HG02943 (cell line): ENCODE data around the gene AP1S1.
"Not testable (repeated sequence)": the region's sequence is repeated elsewhere in the genome, so short reads cannot be mapped to it uniquely, and the experiment has no call there.

Source experiments
- ATAC-seq: cut with Tn5 transposase; IDR thresholded peaks from one replicate; pipeline ENCODE4 v1.9.1; 2021; ENCODE audit warnings: mild to moderate bottlenecking, low read depth, moderate library complexity; ENCODE audit not compliant: unreplicated experiment

The AP1S1 gene

DNA sequence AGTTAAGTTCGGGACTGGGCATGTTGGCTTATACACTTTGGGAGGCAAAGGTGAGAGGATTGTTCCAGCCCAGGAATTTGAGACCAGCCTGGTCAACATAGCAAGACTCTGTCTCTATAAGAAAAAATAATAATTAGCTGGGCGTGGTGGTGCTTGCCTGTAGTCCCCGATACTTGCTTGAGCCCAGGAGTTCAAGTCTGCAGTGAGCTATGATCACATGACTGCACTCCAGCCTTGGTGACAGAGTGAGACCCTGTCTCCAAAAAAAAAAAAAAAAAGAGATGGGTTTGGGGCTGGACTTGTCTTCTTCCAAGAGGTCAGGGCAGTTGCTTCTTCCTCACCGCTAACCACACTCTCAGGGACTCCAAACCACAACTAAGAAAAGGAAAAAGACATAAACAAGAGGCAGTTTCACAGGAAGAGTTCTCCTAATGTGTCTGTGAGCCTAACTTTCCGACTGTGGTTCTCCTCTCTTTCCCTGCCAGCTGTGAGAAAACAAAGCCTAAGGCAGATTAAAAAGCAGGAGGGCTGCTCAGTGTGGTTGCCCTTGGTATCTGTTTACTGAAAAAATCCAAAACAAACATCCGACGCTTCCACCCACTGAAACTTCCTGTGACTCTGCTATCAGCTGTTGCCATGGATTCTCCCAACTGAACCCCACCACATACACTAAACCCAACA is 29.8 kb upstream of the AP1S1 start:
- no peak for ATAC-seq

DNA sequence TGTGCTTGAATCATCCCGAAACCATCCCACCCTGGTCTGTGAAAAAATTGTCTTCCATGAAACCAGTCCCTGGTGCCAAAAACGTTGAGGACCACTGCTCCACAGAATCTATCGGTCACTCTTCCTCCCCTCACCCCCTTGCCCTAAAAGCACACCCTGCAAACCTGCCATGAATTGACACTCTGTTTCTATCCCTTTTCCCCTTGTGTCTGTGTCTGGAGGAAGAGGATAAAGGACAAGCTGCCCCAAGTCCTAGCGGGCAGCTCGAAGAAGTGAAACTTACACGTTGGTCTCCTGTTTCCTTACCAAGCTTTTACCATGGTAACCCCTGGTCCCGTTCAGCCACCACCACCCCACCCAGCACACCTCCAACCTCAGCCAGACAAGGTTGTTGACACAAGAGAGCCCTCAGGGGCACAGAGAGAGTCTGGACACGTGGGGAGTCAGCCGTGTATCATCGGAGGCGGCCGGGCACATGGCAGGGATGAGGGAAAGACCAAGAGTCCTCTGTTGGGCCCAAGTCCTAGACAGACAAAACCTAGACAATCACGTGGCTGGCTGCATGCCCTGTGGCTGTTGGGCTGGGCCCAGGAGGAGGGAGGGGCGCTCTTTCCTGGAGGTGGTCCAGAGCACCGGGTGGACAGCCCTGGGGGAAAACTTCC is 28.2 kb upstream of the AP1S1 start:
- peak; percentile 71 for ATAC-seq

DNA sequence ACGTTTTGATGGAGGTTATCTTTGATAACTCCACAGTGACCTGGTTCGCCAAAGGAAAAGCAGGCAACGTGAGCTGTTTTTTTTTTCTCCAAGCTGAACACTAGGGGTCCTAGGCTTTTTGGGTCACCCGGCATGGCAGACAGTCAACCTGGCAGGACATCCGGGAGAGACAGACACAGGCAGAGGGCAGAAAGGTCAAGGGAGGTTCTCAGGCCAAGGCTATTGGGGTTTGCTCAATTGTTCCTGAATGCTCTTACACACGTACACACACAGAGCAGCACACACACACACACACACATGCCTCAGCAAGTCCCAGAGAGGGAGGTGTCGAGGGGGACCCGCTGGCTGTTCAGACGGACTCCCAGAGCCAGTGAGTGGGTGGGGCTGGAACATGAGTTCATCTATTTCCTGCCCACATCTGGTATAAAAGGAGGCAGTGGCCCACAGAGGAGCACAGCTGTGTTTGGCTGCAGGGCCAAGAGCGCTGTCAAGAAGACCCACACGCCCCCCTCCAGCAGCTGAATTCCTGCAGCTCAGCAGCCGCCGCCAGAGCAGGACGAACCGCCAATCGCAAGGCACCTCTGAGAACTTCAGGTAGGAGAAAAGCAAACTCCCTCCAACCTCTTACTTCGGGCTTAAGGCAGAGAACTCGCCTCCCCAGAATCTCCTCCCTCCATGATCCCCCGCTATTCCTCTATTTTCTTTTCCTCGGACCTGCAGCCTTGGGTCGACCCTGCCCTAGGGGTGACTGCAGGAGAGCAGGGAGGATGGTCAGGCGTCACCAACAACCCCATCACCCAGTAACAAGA is 27.4 kb upstream of the AP1S1 start, which contains the start of gene SERPINE1:
SERPINE1 (plus strand) TSS at position 454 of the 809 bp plus-strand sequence. CDS start 1,290 bp downstream, outside the sequence.
- peak; percentile 52 for ATAC-seq

DNA sequence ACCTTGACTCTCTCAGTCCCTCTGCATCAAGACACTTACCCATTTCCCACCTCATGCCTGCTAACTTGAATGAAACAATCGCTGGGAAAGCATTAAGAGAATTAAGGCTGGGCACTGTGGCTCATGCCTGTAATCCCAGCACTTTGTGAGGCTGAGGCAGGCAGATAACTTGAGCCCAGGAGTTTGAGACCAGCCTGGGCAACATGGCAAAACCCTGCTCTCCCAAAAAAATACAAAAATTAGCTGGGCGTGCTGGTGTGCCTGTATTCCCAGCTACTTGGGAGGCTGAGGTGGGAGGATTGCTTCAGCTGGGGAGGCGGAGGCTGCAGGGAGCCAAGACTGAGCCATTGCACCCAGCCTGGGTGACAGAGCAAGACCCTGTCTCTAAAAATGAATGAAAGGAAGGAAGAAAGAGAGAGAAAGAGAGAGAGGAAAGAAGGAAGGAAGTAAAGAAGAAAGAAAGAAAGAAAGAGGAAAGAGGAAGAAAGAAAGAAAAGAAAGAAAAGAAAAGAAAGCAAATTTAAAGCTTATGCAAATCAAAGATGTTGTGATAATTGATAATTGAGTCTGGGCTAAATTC is 26.7 kb upstream of the AP1S1 start:
- no peak for ATAC-seq

DNA sequence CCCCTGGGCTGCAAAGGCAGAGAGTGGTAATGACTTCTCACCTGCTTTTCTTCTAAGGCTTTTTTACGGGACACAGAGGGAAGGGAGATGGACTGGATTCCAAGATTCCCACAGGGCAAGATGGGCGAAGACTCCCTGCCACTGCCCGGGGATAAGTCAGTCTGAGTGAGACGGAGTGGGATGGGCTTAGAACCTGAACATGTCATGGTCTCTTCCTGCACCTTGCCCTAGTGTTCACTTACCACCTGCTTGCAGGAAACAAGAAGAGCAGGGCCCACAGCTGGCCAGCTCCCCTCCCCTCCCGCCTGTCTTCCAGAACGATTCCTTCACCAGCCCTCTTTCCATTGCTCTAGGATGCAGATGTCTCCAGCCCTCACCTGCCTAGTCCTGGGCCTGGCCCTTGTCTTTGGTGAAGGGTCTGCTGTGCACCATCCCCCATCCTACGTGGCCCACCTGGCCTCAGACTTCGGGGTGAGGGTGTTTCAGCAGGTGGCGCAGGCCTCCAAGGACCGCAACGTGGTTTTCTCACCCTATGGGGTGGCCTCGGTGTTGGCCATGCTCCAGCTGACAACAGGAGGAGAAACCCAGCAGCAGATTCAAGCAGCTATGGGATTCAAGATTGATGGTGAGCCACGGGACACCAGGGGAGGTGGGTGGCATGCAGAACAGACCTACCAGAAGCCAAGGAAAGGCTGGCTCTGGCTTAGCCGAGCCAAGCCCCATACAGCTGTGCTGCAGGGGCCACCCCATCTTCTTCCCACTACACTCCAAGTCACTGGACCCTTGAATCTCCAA is 26.0 kb upstream of the AP1S1 start:
- ATAC-seq: no peak

DNA sequence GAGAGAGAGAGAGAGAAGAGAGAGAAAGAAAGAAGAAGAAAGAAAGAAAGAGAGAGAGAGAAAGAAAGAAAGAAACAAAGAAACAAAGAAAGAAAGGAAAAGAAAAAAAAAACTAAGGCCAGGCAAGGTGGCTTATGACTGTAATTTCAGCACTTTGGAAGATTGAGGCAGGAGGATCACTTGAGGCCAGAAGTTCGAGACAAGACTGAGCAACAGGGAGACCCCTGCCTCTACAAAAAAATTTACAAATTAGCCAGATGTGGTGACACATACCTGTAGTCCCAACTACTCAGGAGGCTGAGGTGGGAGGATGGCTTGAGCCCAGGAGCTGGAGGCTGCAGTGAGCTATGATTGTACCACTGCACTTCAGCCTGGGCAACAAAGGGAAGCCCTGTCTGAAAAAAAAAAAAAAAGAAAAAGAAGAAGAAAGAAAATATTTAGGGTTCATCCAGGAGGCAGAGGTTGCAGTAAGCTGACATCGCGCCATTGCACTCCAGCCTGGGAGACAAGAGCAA is 24.6 kb upstream of the AP1S1 start:
- no peak for ATAC-seq

DNA sequence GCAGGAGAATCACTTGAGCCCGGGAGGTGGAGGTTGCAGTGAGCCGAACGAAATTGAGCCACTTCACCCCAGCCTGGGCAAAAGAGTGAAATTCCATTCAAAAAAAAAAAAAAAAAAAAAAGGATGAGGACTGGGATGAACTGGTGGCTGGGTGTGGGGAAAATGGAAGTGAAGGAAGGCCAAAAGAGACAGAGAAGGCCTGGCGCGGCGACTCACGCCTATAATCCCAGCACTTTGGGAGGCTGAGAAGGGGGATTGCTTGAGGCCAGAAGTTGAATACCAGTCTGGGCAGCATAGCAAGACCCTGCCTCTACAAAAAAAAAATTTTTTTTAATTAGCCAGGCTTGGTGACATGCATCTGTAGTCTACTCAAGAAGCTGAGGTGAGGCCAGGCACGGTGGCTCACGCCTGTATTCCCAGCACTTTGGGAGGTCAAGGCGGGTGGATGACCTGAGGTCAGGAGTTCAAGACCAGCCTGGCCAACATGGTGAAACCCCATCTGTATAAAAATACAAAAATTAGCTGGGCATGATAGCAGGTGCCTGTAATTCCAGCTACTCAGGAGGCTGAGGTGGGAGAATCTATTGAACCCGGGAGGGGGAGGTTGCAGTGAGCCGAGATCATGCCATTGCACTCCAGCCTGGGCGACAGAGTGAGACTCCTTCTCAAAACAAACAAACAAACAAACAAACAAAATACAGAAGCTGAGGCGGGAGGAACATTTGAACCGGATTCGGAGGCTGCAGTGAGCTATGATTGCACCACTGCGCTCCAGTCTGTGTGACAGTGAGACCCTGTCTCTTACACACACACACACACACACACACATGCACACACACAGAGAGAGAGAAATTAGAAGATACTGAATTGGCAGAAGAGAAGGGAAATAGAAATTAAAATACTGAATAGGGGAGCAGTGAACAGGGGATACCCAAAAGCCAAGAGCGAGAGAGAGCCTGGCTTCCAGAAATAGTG is 21.4 kb upstream of the AP1S1 start:
- not testable (repeated sequence) for ATAC-seq

DNA sequence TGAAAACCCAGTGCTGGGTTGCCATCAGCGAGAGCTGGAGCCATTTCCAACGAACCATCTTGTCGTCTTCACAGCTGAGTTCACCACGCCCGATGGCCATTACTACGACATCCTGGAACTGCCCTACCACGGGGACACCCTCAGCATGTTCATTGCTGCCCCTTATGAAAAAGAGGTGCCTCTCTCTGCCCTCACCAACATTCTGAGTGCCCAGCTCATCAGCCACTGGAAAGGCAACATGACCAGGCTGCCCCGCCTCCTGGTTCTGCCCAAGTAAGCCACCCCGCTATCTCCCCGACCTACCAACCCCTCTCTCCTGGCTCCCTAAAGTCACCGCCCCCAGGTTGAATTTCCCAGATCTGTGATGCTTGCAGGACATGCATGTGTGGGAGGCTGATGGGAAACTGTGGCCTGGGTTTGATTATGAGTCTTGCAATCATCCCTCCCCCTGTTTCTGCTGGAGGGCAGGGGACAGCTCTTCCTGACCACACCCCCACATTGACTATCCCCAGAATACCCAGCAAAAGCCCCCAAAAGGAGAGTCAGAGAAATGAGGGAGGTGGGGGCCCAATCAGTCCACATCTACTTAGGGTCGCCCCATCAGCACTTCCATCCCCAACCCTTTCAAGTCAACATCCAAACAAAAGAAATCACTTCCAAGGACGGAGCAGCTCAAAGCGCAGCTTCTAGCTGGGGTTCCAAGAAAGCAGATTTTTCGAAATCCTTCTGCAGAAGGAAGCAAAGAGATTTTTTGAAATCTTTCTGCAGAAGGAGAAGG is 20.5 kb upstream of the AP1S1 start:
- no peak for ATAC-seq

DNA sequence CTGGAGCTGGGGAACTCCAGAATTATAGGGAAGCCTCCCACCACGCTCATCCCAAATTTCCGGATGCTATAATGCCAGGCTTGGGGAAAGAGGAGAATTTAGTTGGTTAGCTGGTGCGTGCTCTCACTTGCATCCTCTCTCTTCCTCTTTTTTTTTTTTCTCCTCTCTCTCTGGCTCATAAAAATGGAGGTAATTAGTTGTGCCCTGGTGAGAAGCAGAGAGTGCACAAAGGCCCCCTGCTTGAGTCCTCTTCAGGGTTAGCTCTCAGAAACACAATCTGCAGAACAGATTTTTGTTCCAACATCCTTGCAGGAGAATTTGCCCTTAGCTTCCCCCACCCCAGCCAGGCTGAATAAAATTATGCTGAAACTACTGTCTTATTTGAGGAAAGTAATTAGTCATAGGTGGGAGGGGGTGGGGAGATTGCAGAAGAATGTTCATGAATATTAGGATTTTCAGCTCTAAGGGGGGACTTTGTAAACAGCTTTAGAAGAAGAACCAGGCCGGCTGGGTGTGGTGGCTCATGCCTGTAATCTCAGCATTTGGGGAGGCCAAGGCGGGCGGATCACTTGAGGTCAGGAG is 19.8 kb upstream of the AP1S1 start:
- ATAC-seq: no peak

DNA sequence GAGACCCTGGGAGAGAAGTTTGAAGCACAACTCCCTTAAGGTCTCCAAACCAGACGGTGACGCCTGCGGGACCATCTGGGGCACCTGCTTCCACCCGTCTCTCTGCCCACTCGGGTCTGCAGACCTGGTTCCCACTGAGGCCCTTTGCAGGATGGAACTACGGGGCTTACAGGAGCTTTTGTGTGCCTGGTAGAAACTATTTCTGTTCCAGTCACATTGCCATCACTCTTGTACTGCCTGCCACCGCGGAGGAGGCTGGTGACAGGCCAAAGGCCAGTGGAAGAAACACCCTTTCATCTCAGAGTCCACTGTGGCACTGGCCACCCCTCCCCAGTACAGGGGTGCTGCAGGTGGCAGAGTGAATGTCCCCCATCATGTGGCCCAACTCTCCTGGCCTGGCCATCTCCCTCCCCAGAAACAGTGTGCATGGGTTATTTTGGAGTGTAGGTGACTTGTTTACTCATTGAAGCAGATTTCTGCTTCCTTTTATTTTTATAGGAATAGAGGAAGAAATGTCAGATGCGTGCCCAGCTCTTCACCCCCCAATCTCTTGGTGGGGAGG is 16.5 kb upstream of the AP1S1 start:
- ATAC-seq: no peak

DNA sequence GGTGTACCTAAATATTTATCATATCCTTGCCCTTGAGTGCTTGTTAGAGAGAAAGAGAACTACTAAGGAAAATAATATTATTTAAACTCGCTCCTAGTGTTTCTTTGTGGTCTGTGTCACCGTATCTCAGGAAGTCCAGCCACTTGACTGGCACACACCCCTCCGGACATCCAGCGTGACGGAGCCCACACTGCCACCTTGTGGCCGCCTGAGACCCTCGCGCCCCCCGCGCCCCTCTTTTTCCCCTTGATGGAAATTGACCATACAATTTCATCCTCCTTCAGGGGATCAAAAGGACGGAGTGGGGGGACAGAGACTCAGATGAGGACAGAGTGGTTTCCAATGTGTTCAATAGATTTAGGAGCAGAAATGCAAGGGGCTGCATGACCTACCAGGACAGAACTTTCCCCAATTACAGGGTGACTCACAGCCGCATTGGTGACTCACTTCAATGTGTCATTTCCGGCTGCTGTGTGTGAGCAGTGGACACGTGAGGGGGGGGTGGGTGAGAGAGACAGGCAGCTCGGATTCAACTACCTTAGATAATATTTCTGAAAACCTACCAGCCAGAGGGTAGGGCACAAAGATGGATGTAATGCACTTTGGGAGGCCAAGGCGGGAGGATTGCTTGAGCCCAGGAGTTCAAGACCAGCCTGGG is 15.9 kb upstream of the AP1S1 start:
- peak; percentile 59 for ATAC-seq

DNA sequence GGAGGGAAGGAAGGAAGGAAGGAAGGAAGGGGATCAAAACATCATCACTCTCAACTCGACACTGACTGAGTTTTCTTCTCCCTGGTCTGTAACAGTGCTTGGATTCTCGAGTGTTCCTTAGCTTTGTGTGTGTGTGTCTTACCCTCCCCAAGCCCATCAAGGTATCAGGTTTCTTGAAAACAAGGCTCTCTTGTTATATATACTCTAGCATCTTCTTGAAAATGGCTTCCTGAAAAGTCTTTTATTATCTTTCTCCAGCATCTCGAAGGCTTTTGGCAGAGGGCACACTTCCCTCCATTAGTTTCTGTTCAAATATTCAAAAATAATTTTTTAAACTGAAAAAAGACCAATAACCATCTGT is 14.0 kb upstream of the AP1S1 start:
- no peak for ATAC-seq

DNA sequence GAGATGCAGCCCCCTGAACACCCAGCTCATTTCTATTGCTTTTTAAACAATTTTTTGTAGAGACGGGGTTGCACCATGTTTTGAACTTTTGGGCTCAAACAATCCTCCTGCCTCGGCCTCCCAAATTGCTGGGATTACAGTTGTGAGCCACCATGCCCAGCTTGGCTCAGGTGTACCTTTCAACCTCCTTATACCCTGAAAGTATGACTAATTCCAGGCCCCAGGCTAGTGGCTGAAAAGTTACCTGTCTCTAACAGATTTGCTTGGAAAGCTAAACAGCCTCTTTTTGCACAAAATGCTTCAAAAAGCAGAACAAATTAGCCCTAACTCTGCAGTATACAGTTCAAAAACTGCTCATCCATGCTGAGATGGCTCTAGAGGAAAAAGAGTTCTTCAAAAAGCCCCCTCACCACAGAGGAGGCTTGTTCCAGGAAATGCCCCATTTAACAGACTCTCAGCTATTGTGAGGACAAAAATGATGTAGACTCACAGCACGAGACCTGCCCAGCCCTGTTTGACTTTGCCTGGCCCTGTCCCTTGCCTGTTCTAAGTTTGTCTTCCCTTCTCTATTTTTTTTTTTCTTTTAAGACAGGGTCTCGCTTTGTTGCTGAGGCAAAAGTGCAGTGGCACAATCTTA is 13.4 kb upstream of the AP1S1 start:
- ATAC-seq: no peak

DNA sequence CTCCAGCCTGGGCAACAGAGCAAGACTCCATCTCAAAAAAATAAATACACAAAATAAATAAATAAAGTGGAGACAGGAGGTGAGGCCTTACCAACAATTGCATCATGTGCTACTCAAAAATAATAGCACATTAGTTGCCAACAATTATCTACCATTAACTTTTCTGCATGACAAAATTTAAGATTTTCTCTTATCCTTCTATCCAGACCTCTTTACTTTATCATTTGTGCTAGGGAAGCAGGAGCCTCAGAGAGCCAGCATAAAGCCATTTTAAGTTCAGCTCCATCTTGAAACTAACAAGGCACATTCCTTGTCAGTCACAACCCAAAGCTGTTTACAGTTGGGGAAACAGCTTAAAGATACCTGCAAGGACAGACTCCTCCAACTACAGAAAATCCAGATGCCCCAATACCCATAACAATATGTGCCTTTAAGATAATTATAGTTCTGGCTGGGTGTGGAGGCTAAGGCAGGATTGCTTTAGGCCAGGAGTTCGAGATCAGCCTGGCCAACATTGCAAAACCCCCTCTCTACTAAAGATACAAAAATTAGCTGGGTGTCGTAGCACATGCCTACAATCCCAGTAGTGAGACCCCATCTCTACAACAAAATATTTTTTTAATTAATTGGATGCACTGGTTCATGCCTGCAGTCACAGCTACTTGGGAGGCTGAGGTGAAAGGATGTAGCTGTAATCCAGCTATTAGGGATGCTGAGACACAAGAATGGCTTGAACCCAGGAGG is 2.2 kb upstream of the AP1S1 start:
- ATAC-seq: no peak

DNA sequence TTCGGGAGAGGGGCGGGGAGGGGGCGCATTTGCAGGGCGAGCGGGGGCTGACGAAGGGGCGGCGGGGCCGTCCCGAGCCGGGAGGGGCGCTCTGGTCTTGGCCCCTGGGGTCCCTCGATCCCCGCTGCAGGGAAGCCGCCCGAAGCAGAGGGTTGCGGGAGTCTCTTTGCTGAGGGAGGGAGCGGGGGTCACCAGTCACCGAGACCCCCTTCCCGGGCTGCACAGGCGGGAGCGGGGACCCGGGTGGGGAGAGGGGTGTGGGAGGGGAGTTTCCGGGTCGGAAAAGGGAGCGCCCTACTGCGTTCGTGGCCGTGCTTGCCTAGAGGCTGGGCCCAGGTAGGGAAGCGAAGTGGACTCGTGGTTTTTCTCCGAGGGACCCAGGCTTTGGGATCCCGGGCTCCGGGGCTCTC is 422 bp downstream of the AP1S1 start:
- ATAC-seq: peak; percentile 24

DNA sequence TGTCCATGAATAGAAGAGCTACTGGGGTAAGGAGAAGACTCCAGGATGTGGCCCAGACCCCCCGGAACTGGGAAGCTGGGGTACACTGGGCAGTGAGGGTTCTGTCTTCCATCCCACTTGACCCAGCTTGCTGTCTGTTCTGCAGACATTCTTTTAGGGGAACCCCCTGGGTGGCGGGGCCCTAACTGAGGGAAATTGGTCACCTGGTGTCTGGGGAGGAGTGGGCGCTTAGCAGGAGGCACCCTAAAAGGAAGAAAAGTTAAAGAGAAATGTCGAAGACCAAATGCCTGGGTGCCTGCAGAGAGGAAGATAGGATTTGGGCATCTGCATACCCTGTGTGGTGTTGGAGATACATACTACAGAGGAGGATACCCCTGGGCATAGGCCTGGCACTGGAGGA is 1.0 kb downstream of the AP1S1 start:
- ATAC-seq: no peak
